Vagina (tissue), 2 donors: ENCODE data around the gene INPP4B.

ENCODE experiments used
- POLR2A ChIP-seq, 2 donors: fragments of 450-650 bp; IDR thresholded peaks; one replicate each; pipeline ENCODE4 v1.6.1; 2017; ENCODE audit warnings: antibody characterized with exemption in 2 of 2, mild to moderate bottlenecking in 2 of 2, moderate library complexity in 2 of 2
- POLR2AphosphoS5 ChIP-seq, 2 donors: sonication (generic); formaldehyde crosslinking; IDR thresholded peaks; one replicate each; pipeline ENCODE4 v1.9.0; 2017; ENCODE audit warnings: antibody characterized with exemption in 2 of 2, mild to moderate bottlenecking in 2 of 2, low read depth in 1 of 2; ENCODE audit not compliant: insufficient read depth in 1 of 2
- TF ChIP-seq, protein P1 (sequence below), 3 experiments: fragments of 450-650 bp in 2 of 3; fragments of 200-600 bp in 1 of 3; sonication (generic) in 1 of 3; IDR thresholded peaks; one replicate each; pipeline ENCODE4 v1.5.1; 2017 to 2019; ENCODE audit warnings: antibody characterized with exemption in 3 of 3, mild to moderate bottlenecking in 2 of 3, moderate library complexity in 2 of 3

- TF ChIP-seq, protein P1, sequence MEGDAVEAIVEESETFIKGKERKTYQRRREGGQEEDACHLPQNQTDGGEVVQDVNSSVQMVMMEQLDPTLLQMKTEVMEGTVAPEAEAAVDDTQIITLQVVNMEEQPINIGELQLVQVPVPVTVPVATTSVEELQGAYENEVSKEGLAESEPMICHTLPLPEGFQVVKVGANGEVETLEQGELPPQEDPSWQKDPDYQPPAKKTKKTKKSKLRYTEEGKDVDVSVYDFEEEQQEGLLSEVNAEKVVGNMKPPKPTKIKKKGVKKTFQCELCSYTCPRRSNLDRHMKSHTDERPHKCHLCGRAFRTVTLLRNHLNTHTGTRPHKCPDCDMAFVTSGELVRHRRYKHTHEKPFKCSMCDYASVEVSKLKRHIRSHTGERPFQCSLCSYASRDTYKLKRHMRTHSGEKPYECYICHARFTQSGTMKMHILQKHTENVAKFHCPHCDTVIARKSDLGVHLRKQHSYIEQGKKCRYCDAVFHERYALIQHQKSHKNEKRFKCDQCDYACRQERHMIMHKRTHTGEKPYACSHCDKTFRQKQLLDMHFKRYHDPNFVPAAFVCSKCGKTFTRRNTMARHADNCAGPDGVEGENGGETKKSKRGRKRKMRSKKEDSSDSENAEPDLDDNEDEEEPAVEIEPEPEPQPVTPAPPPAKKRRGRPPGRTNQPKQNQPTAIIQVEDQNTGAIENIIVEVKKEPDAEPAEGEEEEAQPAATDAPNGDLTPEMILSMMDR (IDR thresholded peaks at IDR 0.05) = no peak
- TF ChIP-seq POLR2A (IDR thresholded peaks at IDR 0.05) = no peak
- no peak for TF ChIP-seq POLR2AphosphoS5 (IDR thresholded peaks at IDR 0.05; ENCODE audit: insufficient read depth in 1 of 2, low read depth in 1 of 2)
Observed at GRCh38 chr4:142614621-142615323, 231.3 kb downstream of the INPP4B start.
